Upper lobe of left lung (tissue), 6 donors: ENCODE data around the gene SPATA46. TPM values are rescaled to one million over a fixed set of nuclear protein-coding genes. Genes with fewer than 3 reads are reported as not detected.

ENCODE experiments used
- ATAC-seq, 2 donors: fragments of 200-7000 bp; cut with Tn5 transposase; one replicate each; pipeline ENCODE4 v1.9.1; 2022; ENCODE audit warnings: mild to moderate bottlenecking in 2 of 2, moderate library complexity in 2 of 2; ENCODE audit not compliant: low FRiP score in 2 of 2
- DNase-seq, 2 donors: peaks; one replicate each; pipeline ENCODE4 v3.0.0-alpha.2; 2019 to 2020
- H3K27ac ChIP-seq, 4 donors: fragments of 200-600 bp; sonication (generic); one replicate each; pipeline ENCODE4 v1.5.1; 2016 to 2019
- H3K27me3 ChIP-seq, 4 donors: fragments of 200-600 bp; sonication (generic); one replicate each; pipeline ENCODE4 v1.5.1; 2017 to 2019
- H3K36me3 ChIP-seq, 4 donors: fragments of 200-600 bp; sonication (generic); one replicate each; pipeline ENCODE4 v1.5.1; 2016 to 2019
- H3K4me1 ChIP-seq, 4 donors: fragments of 200-600 bp; sonication (generic); one replicate each; pipeline ENCODE4 v1.5.1; 2018 to 2019
- H3K4me3 ChIP-seq, 4 donors: fragments of 200-600 bp; sonication (generic); one replicate each; pipeline ENCODE4 v1.5.1; 2017 to 2019; ENCODE audit warnings: mild to moderate bottlenecking in 2 of 4, moderate library complexity in 1 of 4
- H3K9me3 ChIP-seq, 4 donors: fragments of 200-600 bp; sonication (generic); one replicate each; pipeline ENCODE4 v1.5.1; 2018 to 2019
- EP300 ChIP-seq, 4 donors: sonication (generic); formaldehyde crosslinking; IDR thresholded peaks; one replicate each; pipeline ENCODE4 v1.5.1; 2017; ENCODE audit warnings: antibody characterized with exemption in 4 of 4, control low read depth in 2 of 4
- POLR2A ChIP-seq, 4 donors: fragments of 450-650 bp; IDR thresholded peaks; one replicate each; pipeline ENCODE4 v1.5.1; 2016 to 2017; ENCODE audit warnings: antibody characterized with exemption in 4 of 4, mild to moderate bottlenecking in 2 of 4
- POLR2AphosphoS5 ChIP-seq, 2 donors: sonication (generic); formaldehyde crosslinking; IDR thresholded peaks; one replicate each; pipeline ENCODE4 v1.5.1; 2017; ENCODE audit warnings: antibody characterized with exemption in 2 of 2
- WGBS, 2 donors: methylation state at CpG; one replicate each; pipeline ENCODE4 v1.1.5; 2017 to 2018; 5-methylcytosine and 5-hydroxymethylcytosine counted together
- total RNA-seq, 6 donors: library from RNA; depleted of rRNA in 4 of 6; stranded (reverse); fragments of >200 nt in 4 of 6; gene quantifications; one replicate each; pipeline versions ENCODE4 v1.1.0 to v1.2.1, GENCODE V29; 2016 to 2021
- TF ChIP-seq, protein P1 (sequence below), 6 experiments: fragments of 450-650 bp in 4 of 6; fragments of 200-600 bp in 2 of 6; sonication (generic) in 2 of 6; IDR thresholded peaks; one replicate each; pipeline ENCODE4 v1.5.1; 2016 to 2019; ENCODE audit warnings: antibody characterized with exemption in 6 of 6
- donor health status: DM: no; HTN: no; CAD: no; lungs with moderate emphysema.
- donor health status: DM: no; HTN: yes; CAD: no; lungs with severe emphysema.

The SPATA46 gene
- total RNA-seq, 6 donors from 2014 or later, result not detected

DNA sequence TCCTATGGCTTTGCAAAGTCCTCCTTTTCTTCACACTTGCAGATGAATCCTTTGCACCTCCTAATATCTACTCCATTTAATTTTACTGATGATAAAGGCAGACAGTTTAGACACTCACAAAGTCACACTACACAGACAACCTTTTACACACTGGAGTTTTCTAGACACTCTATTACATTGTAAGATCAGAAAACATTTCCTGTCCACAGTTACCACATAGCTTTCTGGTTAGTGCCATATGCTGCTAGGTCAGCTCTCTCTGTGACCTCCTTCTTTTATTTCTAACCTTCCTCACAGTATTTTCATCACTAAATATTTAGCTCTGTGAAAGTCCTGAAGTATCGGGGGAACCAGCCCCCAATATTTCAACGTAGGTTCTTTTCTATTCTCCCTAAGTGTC, 30.2 kb upstream of the SPATA46 start:
- 89 to 93% methylated on average over 2 of the region's 2 CpGs for WGBS, 2 donors
- Histone ChIP-seq H3K4me1 (no peaks in the 10 kb centered on the region), H3K9me3 (no peaks in the 10 kb centered on the region), H3K27me3 (no peaks in the 10 kb centered on the region), H3K4me3 (no peak overlapping the region), H3K27ac (no peak overlapping the region), H3K36me3 (no peaks in the 10 kb centered on the region)
- TF ChIP-seq, protein P1, sequence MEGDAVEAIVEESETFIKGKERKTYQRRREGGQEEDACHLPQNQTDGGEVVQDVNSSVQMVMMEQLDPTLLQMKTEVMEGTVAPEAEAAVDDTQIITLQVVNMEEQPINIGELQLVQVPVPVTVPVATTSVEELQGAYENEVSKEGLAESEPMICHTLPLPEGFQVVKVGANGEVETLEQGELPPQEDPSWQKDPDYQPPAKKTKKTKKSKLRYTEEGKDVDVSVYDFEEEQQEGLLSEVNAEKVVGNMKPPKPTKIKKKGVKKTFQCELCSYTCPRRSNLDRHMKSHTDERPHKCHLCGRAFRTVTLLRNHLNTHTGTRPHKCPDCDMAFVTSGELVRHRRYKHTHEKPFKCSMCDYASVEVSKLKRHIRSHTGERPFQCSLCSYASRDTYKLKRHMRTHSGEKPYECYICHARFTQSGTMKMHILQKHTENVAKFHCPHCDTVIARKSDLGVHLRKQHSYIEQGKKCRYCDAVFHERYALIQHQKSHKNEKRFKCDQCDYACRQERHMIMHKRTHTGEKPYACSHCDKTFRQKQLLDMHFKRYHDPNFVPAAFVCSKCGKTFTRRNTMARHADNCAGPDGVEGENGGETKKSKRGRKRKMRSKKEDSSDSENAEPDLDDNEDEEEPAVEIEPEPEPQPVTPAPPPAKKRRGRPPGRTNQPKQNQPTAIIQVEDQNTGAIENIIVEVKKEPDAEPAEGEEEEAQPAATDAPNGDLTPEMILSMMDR (IDR thresholded peaks at IDR 0.05), result no peak
- no peak for TF ChIP-seq EP300 (IDR thresholded peaks at IDR 0.05)
- TF ChIP-seq POLR2AphosphoS5 (IDR thresholded peaks at IDR 0.05), result no peak
- TF ChIP-seq POLR2A (IDR thresholded peaks at IDR 0.05), result no peak
- ATAC-seq (no peak), DNase-seq (no peak)

DNA sequence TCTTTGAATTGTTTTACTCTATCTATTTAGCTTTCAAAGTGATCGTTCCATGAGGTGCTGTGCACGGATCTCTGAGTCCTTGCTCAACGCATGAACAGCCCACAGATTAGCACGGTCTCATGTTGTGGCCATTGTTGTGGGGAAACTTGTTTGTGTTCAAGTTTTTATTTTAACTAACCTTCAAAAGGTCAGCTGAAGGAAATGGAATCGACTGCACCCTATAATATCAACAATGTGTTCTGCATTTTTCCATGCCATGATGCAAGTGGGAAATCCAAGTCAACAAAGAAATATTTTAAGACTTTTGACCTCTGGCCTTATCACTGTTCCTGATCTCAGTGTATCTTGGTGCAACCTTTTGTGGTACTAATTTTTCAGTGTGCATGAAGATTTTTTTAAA, 29.1 kb upstream of the SPATA46 start:
- ATAC-seq, result no peak
- no peaks in the 10 kb centered on the region for H3K9me3 ChIP-seq
- WGBS, 2 donors, result 38 to 60% methylated on average over 5 of the region's 5 CpGs
- TF ChIP-seq, protein P1 (IDR thresholded peaks at IDR 0.05), result no peak
- no peak for TF ChIP-seq EP300 (IDR thresholded peaks at IDR 0.05)
- no peak for TF ChIP-seq POLR2AphosphoS5 (IDR thresholded peaks at IDR 0.05)
- no peak for TF ChIP-seq POLR2A (IDR thresholded peaks at IDR 0.05)
- H3K27me3 ChIP-seq, result no peaks in the 10 kb centered on the region
- H3K4me3 ChIP-seq, result no peak overlapping the region
- H3K36me3 ChIP-seq, result no peaks in the 10 kb centered on the region
- DNase-seq, result no peak
- H3K27ac ChIP-seq, result no peak overlapping the region
- H3K4me1 ChIP-seq, result no peaks in the 10 kb centered on the region

DNA sequence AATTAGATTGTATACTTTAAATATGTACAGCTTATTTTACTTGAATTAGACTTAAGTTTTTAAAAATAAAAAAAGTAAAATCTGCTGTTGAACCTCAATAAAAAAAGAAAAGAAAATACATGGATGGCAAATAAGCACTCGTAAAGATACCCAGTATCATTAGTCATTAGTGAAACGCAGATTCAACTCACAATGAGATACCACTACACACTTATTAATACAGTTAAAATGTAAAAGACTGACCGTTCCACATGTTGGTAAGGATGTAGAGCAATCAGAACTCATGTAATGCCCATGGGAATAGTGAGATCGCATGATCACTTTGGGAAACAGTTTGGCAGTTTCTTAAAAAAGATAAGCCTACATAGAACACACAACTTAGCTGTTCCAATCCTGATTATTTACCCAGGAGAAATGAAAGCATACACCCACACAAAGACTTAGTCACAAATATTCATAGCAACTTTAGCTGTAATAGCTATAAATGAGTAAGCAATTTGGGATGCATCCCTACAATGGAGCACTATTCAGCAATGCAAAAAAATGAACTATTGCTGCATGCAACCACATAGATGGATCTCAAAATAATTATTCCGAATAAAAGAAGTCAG, 28.0 kb upstream of the SPATA46 start:
- Histone ChIP-seq H3K4me3 (no peak overlapping the region), H3K27me3 (no peaks in the 10 kb centered on the region), H3K36me3 (no peaks in the 10 kb centered on the region), H3K27ac (no peak overlapping the region), H3K9me3 (no peaks in the 10 kb centered on the region), H3K4me1 (no peaks in the 10 kb centered on the region)
- 63 to 87% methylated on average over 5 of the region's 5 CpGs for WGBS, 2 donors
- ATAC-seq, result peak in 1 of 2 donors; percentile 82
- DNase-seq, result no peak
- no peak for TF ChIP-seq POLR2AphosphoS5 (IDR thresholded peaks at IDR 0.05)
- no peak for TF ChIP-seq EP300 (IDR thresholded peaks at IDR 0.05)
- TF ChIP-seq, protein P1 (IDR thresholded peaks at IDR 0.05), result no peak
- no peak for TF ChIP-seq POLR2A (IDR thresholded peaks at IDR 0.05)

DNA sequence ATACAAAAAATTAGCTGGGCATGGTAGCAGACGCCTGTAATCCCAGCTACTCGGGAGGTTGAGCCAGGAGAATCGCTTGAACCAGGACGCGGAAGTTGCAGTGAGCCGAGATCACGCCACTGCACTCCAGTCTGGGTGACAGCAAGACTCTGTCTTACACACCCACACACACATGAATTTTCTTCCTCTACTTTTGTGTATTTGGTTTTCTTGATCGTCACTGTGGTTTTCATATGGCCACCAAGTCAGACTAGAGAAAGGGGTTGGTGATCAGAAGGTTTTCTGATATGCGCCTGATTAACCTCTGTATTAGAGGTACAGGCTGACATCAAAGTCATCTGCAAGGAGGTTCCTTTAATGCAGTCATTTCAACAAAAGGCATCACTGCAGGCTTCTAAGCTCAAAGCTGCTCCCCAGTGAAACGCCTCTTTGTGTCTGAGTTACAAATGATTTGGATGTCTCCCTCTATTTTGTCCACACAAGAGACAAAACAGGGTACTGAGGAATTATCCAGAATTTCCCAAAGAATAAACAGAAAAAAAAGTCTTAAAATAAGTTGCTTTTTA, 24.2 kb upstream of the SPATA46 start:
- Histone ChIP-seq H3K9me3 (no peaks in the 10 kb centered on the region), H3K4me1 (no peaks in the 10 kb centered on the region), H3K27me3 (no peaks in the 10 kb centered on the region), H3K4me3 (no peak overlapping the region), H3K36me3 (no peaks in the 10 kb centered on the region), H3K27ac (no peak overlapping the region)
- TF ChIP-seq, protein P1 (IDR thresholded peaks at IDR 0.05), result no peak
- TF ChIP-seq POLR2AphosphoS5 (IDR thresholded peaks at IDR 0.05), result no peak
- TF ChIP-seq EP300 (IDR thresholded peaks at IDR 0.05), result no peak
- TF ChIP-seq POLR2A (IDR thresholded peaks at IDR 0.05), result no peak
- ATAC-seq (no peak), DNase-seq (no peak)
- WGBS, 2 donors, result 89% methylated on average over 10 of the region's 10 CpGs
